Hindlimb muscle (tissue), 1 donor: ENCODE data around the gene DZANK1. TPM values are rescaled to one million over a fixed set of nuclear protein-coding genes. Genes with fewer than 3 reads are reported as not detected.
"Not testable (repeated sequence)": the region's sequence is repeated elsewhere in the genome, so short reads cannot be mapped to it uniquely, and the experiment has no call there.

ENCODE experiments used
- DNase-seq: peaks from one replicate; pipeline ENCODE4 v3.0.0-alpha.2; 2013
- polyA plus RNA-seq: library from polyadenylated mRNA; unstranded; fragments of 120-200 nt; gene quantifications from one replicate; pipeline ENCODE4 v1.2.1, GENCODE V29; 2013; ENCODE audit not compliant: insufficient read length

Gene DZANK1
- polyA plus RNA-seq, 1 donor = 2.1 TPM

- DNase-seq = no peak
These were observed 30.0 kb downstream of the DZANK1 start for GRCh38 chr20:18436847-18437246.

- no peak for DNase-seq
These were observed 35.6 kb downstream of the DZANK1 start for GRCh38 chr20:18431206-18431605.

GRCh38 chr20:18430172-18430826, 36.5 kb downstream of the DZANK1 start:
- DNase-seq = no peak

- DNase-seq = no peak
These were observed 38.2 kb downstream of the DZANK1 start for GRCh38 chr20:18428490-18429173.

- no peak for DNase-seq
These were observed 39.6 kb downstream of the DZANK1 start for GRCh38 chr20:18427214-18427613.

GRCh38 chr20:18421608-18422007, 45.2 kb downstream of the DZANK1 start:
- no peak for DNase-seq

GRCh38 chr20:18416486-18416885, 50.3 kb downstream of the DZANK1 start:
- DNase-seq = no peak

GRCh38 chr20:18414140-18414539, 52.7 kb downstream of the DZANK1 start:
- no peak for DNase-seq

GRCh38 chr20:18412221-18412901, 54.5 kb downstream of the DZANK1 start:
- peak; percentile 5 for DNase-seq

GRCh38 chr20:18405826-18406225, 61.0 kb downstream of the DZANK1 start:
- DNase-seq = no peak

GRCh38 chr20:18404172-18404571, 62.7 kb downstream of the DZANK1 start:
- no peak for DNase-seq

- no peak for DNase-seq
These were observed 63.6 kb downstream of the DZANK1 start for GRCh38 chr20:18403269-18403668.

GRCh38 chr20:18401305-18401704, 65.5 kb downstream of the DZANK1 start:
- no peak for DNase-seq

GRCh38 chr20:18400460-18400859, 66.4 kb downstream of the DZANK1 start:
- DNase-seq = no peak

GRCh38 chr20:18398713-18399112, 68.1 kb downstream of the DZANK1 start:
- DNase-seq = not testable (repeated sequence)

- DNase-seq = no peak
These were observed 69.8 kb downstream of the DZANK1 start for GRCh38 chr20:18397030-18397429.

GRCh38 chr20:18395544-18395943, 71.3 kb downstream of the DZANK1 start:
- DNase-seq = no peak

GRCh38 chr20:18394363-18394762, 72.5 kb downstream of the DZANK1 start:
- DNase-seq = no peak

GRCh38 chr20:18391686-18392085, 75.1 kb downstream of the DZANK1 start:
- DNase-seq = no peak

GRCh38 chr20:18390201-18390600, 76.6 kb downstream of the DZANK1 start:
- no peak for DNase-seq

- no peak for DNase-seq
These were observed 78.0 kb downstream of the DZANK1 start for GRCh38 chr20:18388860-18389259.

- no peak for DNase-seq
These were observed 85.8 kb downstream of the DZANK1 start for GRCh38 chr20:18380908-18381529.

- no peak for DNase-seq
These were observed 88.8 kb downstream of the DZANK1 start for GRCh38 chr20:18377896-18378481.
